ENCODE measurements around the gene CDH9.

Gene CDH9

DNA sequence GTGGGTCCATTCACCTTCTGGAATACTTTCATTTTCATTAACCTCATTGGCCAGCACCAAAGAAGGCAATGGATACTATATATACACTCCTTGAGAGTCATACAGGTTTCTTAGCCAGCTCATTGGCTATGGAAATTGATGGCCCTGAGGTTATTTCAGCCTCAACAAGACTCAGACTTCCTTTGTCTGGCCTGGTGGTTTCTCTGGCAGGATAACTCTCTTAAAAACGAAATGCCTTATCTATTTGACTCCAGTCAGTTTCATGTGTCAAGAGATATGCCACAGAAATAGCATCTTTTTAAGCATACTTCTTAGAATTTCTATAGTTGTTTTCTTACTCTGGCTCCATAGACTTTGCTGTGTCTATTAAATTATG lies 28.9 kb downstream of the CDH9 start:
- Mint-ChIP-seq H3K4me1 (ENCODE audit: low read depth) (peaks cover 5% of the 10 kb centered on the region), H3K27me3 (no peaks in the 10 kb centered on the region), H3K36me3 (ENCODE audit: low read depth) (no peaks in the 10 kb centered on the region), H3K4me3 (no peak overlapping the region), H3K27ac (no peak overlapping the region), H3K9me3 (no peaks in the 10 kb centered on the region)
- intact Hi-C loops (cut with micrococcal nuclease) = no loop called here

DNA sequence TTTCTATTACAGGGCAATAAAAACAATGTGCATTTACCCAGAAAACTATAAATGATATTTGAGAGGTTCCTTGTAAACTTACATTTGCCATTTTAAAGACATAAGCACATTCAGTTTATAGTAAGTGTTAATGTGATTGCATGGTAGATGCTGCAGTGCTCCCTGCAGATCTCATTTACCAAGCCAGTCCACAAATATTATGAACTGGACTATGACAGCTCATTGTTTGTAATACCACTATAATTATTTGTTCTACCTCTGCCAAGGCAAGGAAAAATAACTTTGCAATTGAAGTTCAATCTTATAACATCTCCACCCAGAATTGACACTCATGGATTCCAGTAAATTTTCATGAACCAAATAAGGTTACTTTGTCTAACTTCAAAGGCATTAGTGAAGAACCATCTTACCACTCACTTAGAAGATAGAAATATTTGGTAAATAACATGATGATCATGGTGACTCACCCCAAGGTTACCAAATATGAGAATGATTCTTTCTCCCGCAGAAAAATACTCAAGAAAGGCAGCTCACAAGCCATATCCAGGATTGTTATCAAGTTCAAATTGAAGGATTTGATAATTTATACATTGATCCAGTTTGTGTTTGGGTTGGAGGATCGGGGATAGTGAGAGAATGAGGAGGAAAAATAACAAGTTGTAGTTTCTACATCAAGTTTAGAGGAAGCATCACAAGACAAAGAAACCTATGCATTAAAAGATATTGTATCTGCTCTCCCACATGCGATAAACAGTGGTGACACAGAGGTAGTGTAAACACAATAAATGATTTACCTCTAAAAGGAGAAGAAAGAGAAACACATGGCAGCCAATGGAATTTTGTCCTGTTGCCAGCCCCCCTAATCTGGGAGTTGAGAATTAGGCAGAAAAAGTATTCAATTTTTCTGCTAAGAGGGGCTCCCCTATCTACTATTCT lies 29.5 kb downstream of the CDH9 start:
- Mint-ChIP-seq H3K27ac (no peak overlapping the region), H3K9me3 (no peaks in the 10 kb centered on the region), H3K4me3 (no peak overlapping the region), H3K36me3 (ENCODE audit: low read depth) (no peaks in the 10 kb centered on the region), H3K27me3 (no peaks in the 10 kb centered on the region), H3K4me1 (ENCODE audit: low read depth) (peaks cover 5% of the 10 kb centered on the region)
- intact Hi-C loops (cut with micrococcal nuclease) = no loop called here

DNA sequence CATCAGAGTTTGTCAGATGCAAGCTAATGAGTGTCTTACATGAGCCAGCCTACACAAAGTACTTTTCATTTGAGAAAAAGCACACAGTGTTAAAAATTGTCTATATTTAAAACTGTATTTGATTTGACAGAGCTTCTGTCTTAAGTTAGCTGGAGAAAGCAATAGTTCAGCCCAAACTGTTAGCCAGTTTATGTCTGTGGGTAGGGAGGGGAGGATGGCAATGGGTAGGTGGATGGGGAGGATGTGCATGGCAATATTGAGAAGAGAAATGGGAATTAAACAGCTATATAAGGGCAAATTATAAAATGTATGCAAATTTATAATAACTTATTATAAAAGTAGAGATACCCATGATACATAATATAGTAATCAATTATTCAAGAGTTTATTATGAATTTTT lies 31.3 kb downstream of the CDH9 start:
- H3K27me3 Mint-ChIP-seq = no peaks in the 10 kb centered on the region
- no peak overlapping the region for H3K27ac Mint-ChIP-seq
- intact Hi-C loops (cut with micrococcal nuclease) = no loop called here
- H3K4me1 Mint-ChIP-seq (ENCODE audit: low read depth) = peaks cover 5% of the 10 kb centered on the region
- no peaks in the 10 kb centered on the region for H3K9me3 Mint-ChIP-seq
- no peak overlapping the region for H3K4me3 Mint-ChIP-seq
- H3K36me3 Mint-ChIP-seq (ENCODE audit: low read depth) = no peaks in the 10 kb centered on the region

DNA sequence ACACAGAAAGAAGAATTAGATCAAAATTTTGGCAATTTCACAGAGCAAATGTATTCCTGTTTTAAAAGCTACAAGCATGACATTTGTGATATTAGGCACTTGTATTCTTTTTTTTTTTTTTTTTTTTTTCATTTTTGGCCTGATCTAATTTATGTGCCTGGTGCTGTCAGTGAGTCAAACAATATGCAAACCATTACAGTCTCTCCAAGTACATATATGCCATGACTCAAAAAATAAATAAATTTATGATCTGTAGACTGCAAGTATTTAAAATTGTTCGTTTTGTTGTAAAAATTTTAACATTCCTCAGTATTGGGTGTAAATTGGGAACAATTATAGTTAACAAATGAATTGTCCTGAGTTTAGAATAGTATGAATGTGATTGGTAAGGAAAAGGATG lies 51.4 kb downstream of the CDH9 start:
- intact Hi-C loops (cut with micrococcal nuclease) = no loop called here
- H3K27ac Mint-ChIP-seq = no peak overlapping the region
- H3K36me3 Mint-ChIP-seq (ENCODE audit: low read depth) = no peaks in the 10 kb centered on the region
- H3K9me3 Mint-ChIP-seq = peaks cover 21% of the 10 kb centered on the region
- no peak overlapping the region for H3K4me3 Mint-ChIP-seq
- H3K27me3 Mint-ChIP-seq = no peaks in the 10 kb centered on the region
- H3K4me1 Mint-ChIP-seq (ENCODE audit: low read depth) = no peaks in the 10 kb centered on the region

DNA sequence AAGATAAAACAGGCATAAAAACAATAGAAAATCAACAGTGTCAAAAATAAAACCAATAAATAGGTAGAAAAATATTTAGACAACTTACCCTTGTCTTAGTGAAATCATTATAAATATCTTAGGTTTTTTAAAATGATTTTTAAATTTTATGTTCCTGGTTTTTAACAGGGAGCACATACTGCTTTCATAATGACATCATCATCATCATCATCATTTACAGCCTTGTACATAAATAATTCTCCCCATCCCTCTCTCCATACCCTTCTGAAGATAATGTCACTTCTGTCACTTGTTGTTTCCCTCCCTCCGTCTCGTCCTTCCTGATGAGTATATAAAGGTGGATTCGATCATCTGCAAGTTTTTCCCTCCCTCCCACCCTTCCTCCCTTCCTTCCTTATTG lies 56.6 kb downstream of the CDH9 start:
- no peaks in the 10 kb centered on the region for H3K4me1 Mint-ChIP-seq (ENCODE audit: low read depth)
- H3K36me3 Mint-ChIP-seq (ENCODE audit: low read depth) = no peaks in the 10 kb centered on the region
- no peaks in the 10 kb centered on the region for H3K27me3 Mint-ChIP-seq
- H3K4me3 Mint-ChIP-seq = no peak overlapping the region
- no peak overlapping the region for H3K27ac Mint-ChIP-seq
- peaks cover 5% of the 10 kb centered on the region for H3K9me3 Mint-ChIP-seq
- intact Hi-C loops (cut with micrococcal nuclease) = no loop called here

DNA sequence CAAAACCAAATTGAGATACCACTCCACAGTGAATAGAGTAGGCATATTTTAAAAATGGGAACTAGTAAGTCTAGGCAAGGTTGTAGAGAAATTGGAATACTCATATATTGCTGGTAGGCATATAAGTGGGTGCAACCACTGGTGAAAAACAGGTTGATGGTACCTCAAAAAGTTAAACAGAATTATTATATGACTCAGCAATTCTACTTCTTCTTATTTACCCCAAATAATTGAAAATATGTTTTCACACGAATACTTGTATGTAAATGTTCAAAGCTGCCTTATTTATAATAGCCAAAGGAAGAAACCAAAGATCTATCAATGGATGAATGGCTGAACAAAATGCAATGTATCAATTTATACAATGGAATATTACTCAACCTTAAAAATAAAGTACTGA lies 79.1 kb downstream of the CDH9 start:
- H3K9me3 Mint-ChIP-seq = peaks cover 37% of the 10 kb centered on the region
- no peaks in the 10 kb centered on the region for H3K36me3 Mint-ChIP-seq (ENCODE audit: low read depth)
- H3K4me1 Mint-ChIP-seq (ENCODE audit: low read depth) = no peaks in the 10 kb centered on the region
- no peak overlapping the region for H3K27ac Mint-ChIP-seq
- H3K4me3 Mint-ChIP-seq = no peak overlapping the region
- intact Hi-C loops (cut with micrococcal nuclease) = no loop called here
- no peaks in the 10 kb centered on the region for H3K27me3 Mint-ChIP-seq

DNA sequence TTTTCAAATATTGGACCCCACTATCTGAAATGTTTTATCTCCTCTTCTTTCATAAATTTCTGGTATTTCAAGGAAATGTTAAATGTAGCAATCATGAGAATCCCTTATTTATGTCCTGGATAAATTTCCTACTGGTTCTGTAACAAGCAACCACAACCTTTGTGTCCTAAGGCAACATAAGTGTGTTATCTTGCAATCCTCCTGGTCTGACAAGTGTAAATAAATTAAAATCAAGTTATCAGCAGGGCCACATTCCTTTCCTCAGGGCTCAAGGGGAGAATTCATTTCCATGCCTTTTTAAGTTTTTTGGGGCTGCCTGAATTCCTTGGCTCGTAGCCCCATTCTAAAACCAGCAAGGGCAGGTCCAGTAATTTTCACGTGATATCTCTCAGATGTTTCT lies 83.2 kb downstream of the CDH9 start:
- no peaks in the 10 kb centered on the region for H3K27me3 Mint-ChIP-seq
- no peak overlapping the region for H3K4me3 Mint-ChIP-seq
- no peak overlapping the region for H3K27ac Mint-ChIP-seq
- H3K36me3 Mint-ChIP-seq (ENCODE audit: low read depth) = no peaks in the 10 kb centered on the region
- peaks cover 34% of the 10 kb centered on the region for H3K9me3 Mint-ChIP-seq
- intact Hi-C loops (cut with micrococcal nuclease) = no loop called here
- no peaks in the 10 kb centered on the region for H3K4me1 Mint-ChIP-seq (ENCODE audit: low read depth)

DNA sequence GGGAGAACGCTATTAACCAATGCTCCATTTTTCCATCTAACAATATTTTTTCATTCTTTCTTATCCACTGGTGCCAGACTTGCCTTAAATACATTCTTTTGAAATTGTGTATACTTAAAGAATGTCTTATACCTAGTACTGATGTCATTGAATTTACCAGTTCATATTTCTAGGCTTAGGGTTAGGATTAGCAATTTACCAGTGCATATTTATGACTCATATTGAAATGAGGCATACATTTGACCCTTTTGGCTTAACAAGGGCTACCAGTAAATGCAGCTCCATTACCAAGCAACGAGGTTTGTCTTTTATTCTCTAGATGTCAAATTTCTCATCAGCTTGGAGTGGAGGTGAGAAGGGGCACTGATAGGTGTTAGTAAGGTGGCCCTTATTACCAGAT lies 89.5 kb downstream of the CDH9 start:
- Mint-ChIP-seq H3K9me3 (peaks cover 17% of the 10 kb centered on the region), H3K27ac (no peak overlapping the region), H3K4me1 (ENCODE audit: low read depth) (no peaks in the 10 kb centered on the region), H3K27me3 (no peaks in the 10 kb centered on the region), H3K4me3 (no peak overlapping the region), H3K36me3 (ENCODE audit: low read depth) (no peaks in the 10 kb centered on the region)
- intact Hi-C loops (cut with micrococcal nuclease) = no loop called here

DNA sequence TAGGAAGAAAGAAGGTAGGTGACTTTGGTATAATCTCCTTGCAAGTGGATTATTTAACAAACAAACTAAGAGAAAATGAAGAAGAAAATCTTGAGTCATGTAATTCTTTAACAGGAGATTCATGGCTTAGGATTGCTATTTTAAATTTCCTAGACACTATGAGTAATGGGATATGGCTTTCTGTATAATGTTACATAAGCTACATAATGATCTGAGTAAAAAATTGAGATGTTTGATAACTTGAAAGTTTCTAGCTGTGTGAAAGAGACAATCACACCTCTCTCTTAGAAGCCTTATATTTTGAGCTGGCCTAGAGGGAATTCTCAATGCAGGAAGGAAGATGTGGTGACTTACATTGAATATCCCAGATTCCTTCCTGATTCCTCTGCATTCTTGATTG lies 92.5 kb downstream of the CDH9 start:
- Mint-ChIP-seq H3K36me3 (ENCODE audit: low read depth) (no peaks in the 10 kb centered on the region), H3K4me1 (ENCODE audit: low read depth) (no peaks in the 10 kb centered on the region), H3K27ac (no peak overlapping the region), H3K9me3 (peaks cover 9% of the 10 kb centered on the region), H3K27me3 (no peaks in the 10 kb centered on the region), H3K4me3 (no peak overlapping the region)
- intact Hi-C loops (cut with micrococcal nuclease) = no loop called here

DNA sequence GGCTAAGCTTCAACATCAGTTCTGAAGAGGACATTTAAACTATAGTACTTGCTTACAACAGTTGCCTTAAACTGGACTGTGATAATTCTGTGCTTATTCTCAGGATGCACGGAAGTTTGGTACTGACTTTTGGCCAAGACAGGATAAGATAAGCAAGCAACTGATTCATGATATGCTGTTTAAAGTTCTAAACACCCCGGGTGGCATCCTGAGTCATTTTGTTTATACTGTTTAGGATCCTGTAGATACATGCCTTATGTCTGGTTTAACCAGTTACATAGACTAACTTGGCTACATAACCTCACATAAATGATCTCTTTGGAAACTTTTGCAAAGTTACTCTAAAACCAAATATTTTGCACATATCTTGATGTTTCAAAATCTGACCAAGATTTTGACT lies 95.9 kb downstream of the CDH9 start:
- Mint-ChIP-seq H3K27ac (no peak overlapping the region), H3K9me3 (no peaks in the 10 kb centered on the region), H3K4me1 (ENCODE audit: low read depth) (no peaks in the 10 kb centered on the region), H3K4me3 (no peak overlapping the region), H3K36me3 (ENCODE audit: low read depth) (no peaks in the 10 kb centered on the region), H3K27me3 (no peaks in the 10 kb centered on the region)
- intact Hi-C loops (cut with micrococcal nuclease) = no loop called here

DNA sequence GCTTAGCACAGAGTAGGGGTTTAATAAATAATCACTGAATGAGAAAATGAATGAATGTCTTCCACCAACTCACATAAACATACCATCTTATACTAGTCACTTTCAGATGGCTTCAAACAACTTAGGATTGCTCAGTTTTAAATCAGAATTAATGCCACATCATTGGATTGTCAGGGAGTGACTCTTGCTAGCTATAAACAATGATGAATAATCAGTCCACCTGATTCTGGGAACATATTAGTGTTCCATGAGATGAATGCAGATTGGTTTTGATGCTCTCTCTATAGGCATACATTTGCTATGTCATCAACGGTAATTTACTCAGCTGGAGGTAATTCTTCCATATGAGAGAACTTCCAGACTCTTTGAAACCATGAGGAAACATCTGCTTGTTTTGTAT lies 97.4 kb downstream of the CDH9 start:
- no peak overlapping the region for H3K4me3 Mint-ChIP-seq

DNA sequence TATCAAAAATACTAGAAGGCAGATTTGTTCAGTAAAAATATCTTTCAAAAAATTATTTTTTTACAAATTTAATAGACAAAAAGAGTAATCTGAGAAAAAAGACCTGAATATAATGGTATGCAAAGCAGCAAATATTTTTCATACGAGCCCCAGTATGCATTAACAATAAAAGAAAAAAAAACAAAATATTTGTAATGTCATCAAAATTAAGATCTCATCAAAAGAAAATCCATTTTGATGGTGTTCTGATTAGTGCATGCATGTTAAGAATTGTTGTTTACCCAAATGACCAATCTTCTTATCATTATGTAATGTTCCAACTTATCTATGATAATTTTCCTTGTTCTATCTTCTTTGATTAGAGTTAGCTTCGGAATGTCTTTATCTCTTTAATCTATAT lies 106.1 kb downstream of the CDH9 start:
- Mint-ChIP-seq H3K27me3 (no peaks in the 10 kb centered on the region), H3K27ac (no peak overlapping the region), H3K9me3 (peaks cover 33% of the 10 kb centered on the region), H3K4me3 (no peak overlapping the region), H3K36me3 (ENCODE audit: low read depth) (no peaks in the 10 kb centered on the region), H3K4me1 (ENCODE audit: low read depth) (no peaks in the 10 kb centered on the region)
- intact Hi-C loops (cut with micrococcal nuclease) = no loop called here

More for the DNA sequence above, 97.4 kb downstream of the CDH9 start:
- intact Hi-C loops (cut with micrococcal nuclease) = no loop called here
- no peaks in the 10 kb centered on the region for H3K9me3 Mint-ChIP-seq
- no peaks in the 10 kb centered on the region for H3K4me1 Mint-ChIP-seq (ENCODE audit: low read depth)
- H3K36me3 Mint-ChIP-seq (ENCODE audit: low read depth) = no peaks in the 10 kb centered on the region
- no peaks in the 10 kb centered on the region for H3K27me3 Mint-ChIP-seq
- no peak overlapping the region for H3K27ac Mint-ChIP-seq

DNA sequence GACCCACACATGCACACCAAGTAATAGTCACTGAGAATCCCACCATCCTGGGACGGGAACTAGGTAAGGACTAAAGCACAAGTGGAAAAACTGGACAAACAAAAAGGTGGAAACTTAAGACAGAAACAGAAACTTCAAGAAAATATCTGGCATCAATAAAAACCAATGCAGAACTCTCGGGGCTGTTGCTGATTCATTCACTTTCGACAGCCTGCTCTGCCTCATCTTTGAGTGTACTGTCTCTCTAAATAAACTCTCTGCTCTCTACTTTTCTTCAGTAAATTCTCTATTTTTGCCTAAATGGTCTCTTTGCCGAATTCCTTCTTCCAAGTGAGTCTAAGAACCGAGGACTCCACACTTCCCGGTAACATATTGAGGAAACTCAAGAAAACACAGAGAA lies 116.9 kb downstream of the CDH9 start:
- intact Hi-C loops (cut with micrococcal nuclease) = no loop called here
- Mint-ChIP-seq H3K4me3 (no peak overlapping the region), H3K9me3 (peaks cover 82% of the 10 kb centered on the region), H3K4me1 (ENCODE audit: low read depth) (no peaks in the 10 kb centered on the region), H3K27ac (no peak overlapping the region), H3K27me3 (no peaks in the 10 kb centered on the region), H3K36me3 (ENCODE audit: low read depth) (no peaks in the 10 kb centered on the region)

DNA sequence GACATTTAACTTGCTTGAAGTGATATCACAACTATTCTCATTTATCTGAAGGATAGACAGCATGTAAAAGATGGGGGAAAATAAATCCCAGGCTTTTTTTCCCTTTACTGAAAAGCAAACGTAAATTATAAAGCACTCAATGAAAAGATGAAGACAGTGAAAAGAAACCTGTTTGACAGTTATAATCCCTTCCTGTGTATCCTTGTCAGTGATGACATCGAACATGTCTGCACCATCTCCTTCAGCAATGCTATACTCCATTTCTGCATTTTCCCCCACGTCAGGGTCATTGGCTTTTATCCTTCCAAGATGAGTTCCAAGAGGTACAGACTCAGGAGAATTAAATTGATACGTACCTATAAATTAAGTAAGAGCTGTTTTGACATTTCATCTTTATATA lies 134.9 kb downstream of the CDH9 start:
- no peak overlapping the region for H3K27ac Mint-ChIP-seq
- H3K4me3 Mint-ChIP-seq = no peak overlapping the region
- H3K36me3 Mint-ChIP-seq (ENCODE audit: low read depth) = no peaks in the 10 kb centered on the region
- H3K27me3 Mint-ChIP-seq = no peaks in the 10 kb centered on the region
- H3K9me3 Mint-ChIP-seq = peaks cover 7% of the 10 kb centered on the region
- H3K4me1 Mint-ChIP-seq (ENCODE audit: low read depth) = no peaks in the 10 kb centered on the region
- intact Hi-C loops (cut with micrococcal nuclease) = no loop called here

DNA sequence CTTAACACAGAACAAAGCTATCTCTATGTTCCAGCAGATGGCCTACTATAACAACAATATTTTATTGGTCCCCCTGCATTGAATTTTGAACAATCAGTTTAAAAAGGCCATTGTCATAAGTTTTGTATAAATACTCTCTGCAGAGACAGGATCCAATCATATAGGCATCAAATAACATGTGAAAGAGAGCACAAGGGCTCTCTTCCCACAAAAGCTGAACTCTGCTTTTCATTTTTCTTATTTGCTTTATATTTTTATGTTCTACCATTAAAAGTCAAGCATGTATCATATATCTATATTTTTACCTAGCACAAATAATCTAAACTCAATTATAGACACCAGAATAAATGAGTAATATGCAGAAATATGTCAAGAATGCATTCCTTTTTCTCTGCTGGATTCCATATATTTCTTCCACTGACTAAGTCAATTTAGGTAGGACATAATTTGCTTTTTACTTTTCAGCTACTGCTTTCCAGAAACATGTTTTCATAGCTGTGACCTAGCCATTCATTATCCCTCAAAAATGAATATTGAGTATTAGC lies 143.6 kb downstream of the CDH9 start:
- no peaks in the 10 kb centered on the region for H3K27me3 Mint-ChIP-seq
- intact Hi-C loops (cut with micrococcal nuclease) = no loop called here
- no peaks in the 10 kb centered on the region for H3K4me1 Mint-ChIP-seq (ENCODE audit: low read depth)
- H3K9me3 Mint-ChIP-seq = peaks cover 29% of the 10 kb centered on the region
- H3K36me3 Mint-ChIP-seq (ENCODE audit: low read depth) = no peaks in the 10 kb centered on the region
- no peak overlapping the region for H3K27ac Mint-ChIP-seq
- no peak overlapping the region for H3K4me3 Mint-ChIP-seq
